HG03135 (cell line): ENCODE results near the gene CLSTN3.
"Not testable (repeated sequence)": the region's sequence is repeated elsewhere in the genome, so short reads cannot be mapped to it uniquely, and the experiment has no call there.

ENCODE experiments used
- ATAC-seq: cut with Tn5 transposase; IDR thresholded peaks from one replicate; pipeline ENCODE4 v1.9.1; 2021; ENCODE audit warnings: mild to moderate bottlenecking, moderate library complexity; ENCODE audit not compliant: unreplicated experiment

The CLSTN3 gene

DNA sequence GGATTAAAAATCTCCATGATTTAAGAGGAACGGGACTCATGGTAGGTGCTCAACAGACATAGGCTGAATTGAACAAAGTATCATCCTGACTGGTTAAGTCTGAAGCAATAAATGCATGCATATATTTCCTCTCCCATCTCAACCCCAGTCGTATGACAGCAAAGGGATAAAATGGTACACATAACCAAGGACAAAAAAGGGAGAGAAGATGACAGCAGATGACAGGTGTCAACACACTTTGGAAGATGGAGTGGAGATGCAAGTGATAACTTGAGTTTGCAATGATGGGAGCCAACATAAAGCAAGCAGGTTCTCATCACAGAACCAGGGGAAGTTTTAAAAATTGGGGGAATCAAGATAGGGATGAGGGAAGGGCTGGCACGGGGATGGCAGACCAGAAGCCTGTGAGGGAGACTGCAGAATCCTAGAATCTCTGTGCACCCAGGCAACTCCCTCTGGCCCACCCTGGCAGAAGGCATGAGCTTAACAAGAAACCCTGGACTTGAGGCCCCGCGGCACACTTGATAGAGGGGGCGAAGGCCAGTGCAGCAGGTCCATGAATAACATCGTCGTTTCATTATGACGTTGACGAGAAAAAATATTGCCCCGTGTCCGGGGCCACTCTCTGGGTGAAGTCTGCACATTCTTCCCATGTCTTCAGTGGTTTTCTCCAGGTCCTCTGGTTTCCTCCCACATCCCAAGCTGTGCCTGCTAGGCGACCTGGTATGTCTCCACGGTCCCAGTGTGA, 26.2 kb upstream of the CLSTN3 start:
- ATAC-seq, result no peak

- ATAC-seq, result no peak
These were observed 24.1 kb upstream of the CLSTN3 start for GRCh38 chr12:7106082-7106481.

DNA sequence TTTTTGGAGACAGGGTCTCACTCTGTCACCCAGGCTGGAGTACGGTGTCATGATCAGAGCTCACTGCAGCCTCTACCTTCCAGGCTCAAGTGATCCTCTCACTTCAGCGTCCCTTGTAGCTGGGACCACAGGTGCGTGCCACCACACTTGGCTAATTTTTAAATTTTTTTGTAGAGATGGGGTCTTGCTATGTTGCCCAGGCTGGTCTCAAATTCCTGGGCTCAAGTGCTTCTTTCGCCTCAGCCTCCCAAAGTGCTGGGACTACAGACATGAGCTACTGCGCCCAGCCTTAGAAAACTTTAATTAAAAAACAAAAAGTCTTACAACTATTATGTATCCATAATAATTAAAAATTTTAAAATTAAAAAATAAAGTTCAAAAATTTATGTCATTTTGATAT, 23.0 kb upstream of the CLSTN3 start:
- ATAC-seq, result not testable (repeated sequence)

DNA sequence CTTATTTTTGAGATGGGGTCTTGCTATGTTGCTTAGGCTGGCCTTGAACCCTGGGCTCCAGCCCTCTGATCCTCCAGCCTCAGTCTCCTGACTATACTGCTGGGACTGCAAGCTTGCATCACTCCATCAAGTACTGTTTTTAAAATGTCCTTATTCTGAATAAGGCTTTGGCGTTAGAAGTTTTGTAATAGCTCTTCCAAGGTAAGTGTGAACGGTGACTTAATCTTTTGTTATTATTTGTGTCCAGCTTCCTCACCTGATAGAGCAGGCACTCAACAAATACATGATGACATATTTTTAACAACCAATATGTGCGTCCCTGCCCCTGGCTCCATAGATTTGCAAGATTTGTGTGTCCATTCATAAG, 22.6 kb upstream of the CLSTN3 start:
- ATAC-seq, result no peak

DNA sequence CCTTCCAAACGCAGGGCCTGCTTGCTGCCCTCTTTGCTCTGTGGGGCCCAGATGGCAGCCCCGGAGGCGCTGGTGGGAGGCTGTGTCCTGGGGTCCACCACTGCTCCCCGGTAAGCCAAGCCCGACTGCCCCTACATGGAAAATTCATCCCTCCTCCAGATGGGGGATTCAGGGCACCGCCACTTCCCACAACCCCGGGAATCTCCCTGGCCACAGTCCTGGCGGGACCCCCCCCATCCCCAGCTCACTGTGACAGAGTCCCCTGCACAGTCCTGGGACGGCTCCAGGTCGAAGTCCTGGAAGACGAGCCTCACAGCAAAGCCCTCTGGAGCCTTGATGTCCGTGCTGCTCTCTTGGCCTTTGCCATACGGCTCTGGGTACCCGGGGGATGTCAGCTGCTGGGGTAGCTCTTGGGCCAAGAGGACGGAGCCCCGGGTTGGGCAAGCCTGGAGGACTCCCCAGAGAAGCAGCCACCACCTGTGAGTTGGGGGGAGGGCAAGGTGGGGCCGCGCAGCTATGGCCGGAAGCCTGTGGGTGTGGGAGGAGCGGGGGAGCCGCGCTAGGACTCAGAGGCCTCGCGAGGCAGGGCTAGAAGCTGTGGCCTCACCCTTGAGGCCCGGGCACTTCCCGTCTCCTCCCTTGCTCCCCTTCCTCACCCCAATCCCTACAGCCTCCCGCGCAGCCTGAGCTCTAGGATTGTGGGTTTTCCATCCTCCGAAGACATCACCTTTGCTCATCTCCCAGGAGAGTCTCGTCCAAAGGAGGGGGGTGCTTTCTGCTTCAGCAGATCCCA, 22.0 kb upstream of the CLSTN3 start:
- ATAC-seq, result peak; percentile 90

GRCh38 chr12:7108796-7109571, 21.2 kb upstream of the CLSTN3 start, which contains the start of gene C1RL:
Gene C1RL, minus strand, starts transcription at chr12:7109214. Its CDS starts 34 bp downstream, at chr12:7109180.
- no peak for ATAC-seq

- ATAC-seq, result no peak
These were observed 20.6 kb upstream of the CLSTN3 start for GRCh38 chr12:7109572-7109920.

- no peak for ATAC-seq
These were observed 19.5 kb upstream of the CLSTN3 start for GRCh38 chr12:7110661-7111060.

- ATAC-seq, result no peak
These were observed 18.1 kb upstream of the CLSTN3 start for GRCh38 chr12:7112041-7112440.

GRCh38 chr12:7113389-7113871, 16.7 kb upstream of the CLSTN3 start:
- no peak for ATAC-seq

GRCh38 chr12:7114008-7114407, 16.2 kb upstream of the CLSTN3 start:
- no peak for ATAC-seq

- no peak for ATAC-seq
These were observed 15.3 kb upstream of the CLSTN3 start for GRCh38 chr12:7114851-7115250.

DNA sequence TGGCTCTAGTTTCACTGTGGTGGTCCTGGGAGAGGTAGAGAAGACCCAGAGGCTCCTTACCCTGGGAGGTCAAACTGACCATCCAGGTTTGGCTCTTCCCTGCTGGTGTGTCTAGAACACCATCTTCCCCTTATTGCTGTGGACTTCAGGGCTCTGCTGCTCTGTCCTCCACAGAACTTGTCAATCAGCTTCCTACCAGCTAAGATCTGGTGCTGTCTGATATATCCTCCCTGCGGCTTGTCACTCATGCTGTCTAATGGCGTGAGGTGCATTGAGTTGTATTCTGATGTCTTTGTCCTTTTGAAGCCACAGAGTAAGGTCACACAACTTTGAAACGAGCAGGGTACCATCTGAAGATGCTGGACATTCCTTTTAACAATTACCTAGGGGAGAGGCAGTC, 14.0 kb upstream of the CLSTN3 start:
- ATAC-seq, result no peak

DNA sequence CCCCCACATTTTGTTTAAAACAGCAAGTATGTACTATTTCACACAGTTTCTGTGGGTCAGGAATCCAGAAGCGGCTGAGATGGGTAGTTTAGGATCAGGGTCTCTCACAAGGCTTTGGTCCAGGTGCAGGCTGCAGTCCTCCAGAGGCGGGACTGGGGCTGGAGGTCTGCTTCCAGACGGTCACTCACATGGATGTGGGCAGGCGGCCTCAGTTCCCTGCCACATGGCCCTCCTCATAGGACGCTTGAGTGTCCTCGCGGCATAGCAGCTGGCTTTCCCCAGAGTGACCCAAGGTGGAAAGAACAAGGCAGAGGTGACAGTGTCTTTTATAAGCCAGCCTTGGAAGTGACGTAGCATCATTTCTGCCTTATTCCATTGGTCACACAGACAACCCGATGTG, 13.3 kb upstream of the CLSTN3 start:
- no peak for ATAC-seq

GRCh38 chr12:7117670-7118069, 12.5 kb upstream of the CLSTN3 start:
- no peak for ATAC-seq

DNA sequence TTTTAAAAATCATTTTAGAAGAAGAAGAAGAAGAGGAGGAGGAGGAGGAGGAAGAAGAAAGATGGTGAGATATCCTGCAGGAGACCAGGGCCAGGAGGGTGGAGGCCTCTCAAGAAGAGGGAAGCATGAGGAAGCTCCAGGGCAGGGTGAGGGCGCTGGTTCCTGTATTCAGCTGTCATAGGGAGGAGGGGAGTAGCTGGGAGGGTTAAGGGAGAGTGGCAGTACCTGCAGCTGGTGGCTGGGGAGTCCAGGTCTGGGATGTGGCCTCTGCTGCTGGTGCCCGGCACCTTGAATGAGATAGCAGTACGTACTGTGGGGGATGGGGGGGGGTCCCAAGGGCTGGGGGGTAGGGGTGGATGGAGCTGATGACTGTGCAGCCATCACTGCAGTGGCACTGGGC, 11.3 kb upstream of the CLSTN3 start:
- no peak for ATAC-seq

DNA sequence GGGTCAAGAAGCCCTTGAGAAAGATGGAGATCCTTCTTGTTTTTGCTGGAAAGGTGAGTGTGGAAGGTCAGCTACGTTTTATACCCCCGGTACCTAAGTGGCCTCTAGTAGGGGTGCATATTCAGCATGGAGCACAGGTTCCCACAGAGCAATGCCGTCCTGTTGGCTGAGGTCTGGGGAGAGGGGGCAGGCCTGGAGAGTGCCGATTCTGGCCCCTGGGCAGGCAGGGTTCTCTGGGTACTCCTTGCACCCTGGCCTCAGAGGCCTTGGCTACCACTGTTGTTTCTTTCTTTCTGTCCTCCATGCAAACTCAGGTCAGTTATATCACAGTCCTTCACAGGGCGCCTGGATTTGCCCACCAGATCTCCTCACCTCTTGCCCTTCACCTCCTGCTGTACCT, 10.0 kb upstream of the CLSTN3 start:
- ATAC-seq, result no peak

GRCh38 chr12:7121324-7121723, 8.8 kb upstream of the CLSTN3 start:
- no peak for ATAC-seq

- ATAC-seq, result no peak
These were observed 7.1 kb upstream of the CLSTN3 start for GRCh38 chr12:7122811-7123769.

- ATAC-seq, result no peak
These were observed 6.2 kb upstream of the CLSTN3 start for GRCh38 chr12:7123806-7124522.
